Body of pancreas (tissue), 4 donors: ENCODE measurements around the gene PRC1.

Experiments used
- POLR2A ChIP-seq, 3 donors: fragments of 450-650 bp; IDR thresholded peaks; one replicate each; pipeline ENCODE4 v1.6.1; 2016; ENCODE audit warnings: antibody characterized with exemption in 3 of 3, mild to moderate bottlenecking in 2 of 3
- TF ChIP-seq, protein P1 (sequence below), 7 experiments: fragments of 450-650 bp in 4 of 7; fragments of 200-600 bp in 3 of 7; sonication (generic) in 3 of 7; IDR thresholded peaks; one replicate each; pipeline ENCODE4 v1.5.1; 2016 to 2019; ENCODE audit warnings: antibody characterized with exemption in 7 of 7

DNA sequence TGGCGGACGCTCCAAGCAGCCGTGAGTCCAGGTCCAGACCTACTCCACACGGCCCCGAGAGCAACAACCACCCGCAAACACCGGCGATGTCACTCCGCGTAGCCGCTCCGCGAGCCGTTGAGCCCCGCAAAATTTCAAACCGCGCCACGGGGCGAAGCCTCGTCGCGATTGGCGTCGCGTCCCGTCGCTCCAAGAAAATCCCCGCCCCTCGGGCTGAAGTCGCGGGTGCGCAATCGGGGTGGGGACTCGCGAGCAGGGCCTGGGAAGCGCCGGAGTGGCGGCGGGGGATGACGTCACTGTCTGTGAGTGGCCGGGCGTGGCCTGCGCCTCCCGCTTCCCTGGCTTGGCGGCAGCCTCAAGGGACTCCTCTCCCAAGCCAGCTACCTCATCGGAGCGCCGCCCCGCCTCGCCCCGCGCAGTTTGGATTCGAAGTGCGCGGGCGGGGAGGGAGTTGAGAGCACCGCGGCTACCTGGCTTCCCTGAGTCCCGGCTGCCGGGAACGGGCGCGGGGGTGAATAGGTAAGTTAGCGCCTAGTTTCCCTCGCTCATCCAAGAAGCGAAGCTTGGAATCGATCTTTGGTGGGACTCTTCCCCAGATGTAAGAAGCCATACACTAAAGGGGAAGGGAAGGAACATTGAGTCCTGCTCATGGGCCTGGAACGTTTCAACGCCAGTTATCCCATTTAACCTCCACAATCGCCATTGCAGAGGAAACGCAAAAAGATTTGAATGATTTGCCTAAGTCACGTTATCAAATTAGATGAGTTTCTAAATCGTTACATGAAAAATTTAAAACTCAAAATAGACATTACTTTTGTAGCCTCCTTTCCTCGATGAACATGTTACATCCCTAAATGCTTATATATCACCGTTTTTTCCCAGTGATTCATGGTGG is at the start of gene PRC1:
- TF ChIP-seq, protein P1, sequence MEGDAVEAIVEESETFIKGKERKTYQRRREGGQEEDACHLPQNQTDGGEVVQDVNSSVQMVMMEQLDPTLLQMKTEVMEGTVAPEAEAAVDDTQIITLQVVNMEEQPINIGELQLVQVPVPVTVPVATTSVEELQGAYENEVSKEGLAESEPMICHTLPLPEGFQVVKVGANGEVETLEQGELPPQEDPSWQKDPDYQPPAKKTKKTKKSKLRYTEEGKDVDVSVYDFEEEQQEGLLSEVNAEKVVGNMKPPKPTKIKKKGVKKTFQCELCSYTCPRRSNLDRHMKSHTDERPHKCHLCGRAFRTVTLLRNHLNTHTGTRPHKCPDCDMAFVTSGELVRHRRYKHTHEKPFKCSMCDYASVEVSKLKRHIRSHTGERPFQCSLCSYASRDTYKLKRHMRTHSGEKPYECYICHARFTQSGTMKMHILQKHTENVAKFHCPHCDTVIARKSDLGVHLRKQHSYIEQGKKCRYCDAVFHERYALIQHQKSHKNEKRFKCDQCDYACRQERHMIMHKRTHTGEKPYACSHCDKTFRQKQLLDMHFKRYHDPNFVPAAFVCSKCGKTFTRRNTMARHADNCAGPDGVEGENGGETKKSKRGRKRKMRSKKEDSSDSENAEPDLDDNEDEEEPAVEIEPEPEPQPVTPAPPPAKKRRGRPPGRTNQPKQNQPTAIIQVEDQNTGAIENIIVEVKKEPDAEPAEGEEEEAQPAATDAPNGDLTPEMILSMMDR (IDR thresholded peaks at IDR 0.05), result peak in 1 of 7 experiments; percentile 25
- peak; percentile 78 to 89 (median 80) for TF ChIP-seq POLR2A (IDR thresholded peaks at IDR 0.05)
